HFFc6 (cell line): ENCODE measurements around the gene TNFSF12. TPM values are rescaled to one million over a fixed set of nuclear protein-coding genes. Genes with fewer than 3 reads are reported as not detected.
A peak's percentile ranks its signal among the peaks of the same experiment; 100 is the strongest.

Experiments
- DNase-seq: peaks from one replicate; pipeline ENCODE4 v3.0.0-alpha.2; 2018
- H3K27ac Mint-ChIP-seq: 2 replicates; pipeline ENCODE4 v1.8.0; 2020; ENCODE audit warnings: mild to moderate bottlenecking, mixed read lengths
- H3K27me3 Mint-ChIP-seq: 2 replicates; pipeline ENCODE4 v1.8.0; 2021; ENCODE audit warnings: mild to moderate bottlenecking, moderate library complexity, mixed read lengths; ENCODE audit not compliant: insufficient read depth
- H3K36me3 Mint-ChIP-seq: 2 replicates; pipeline ENCODE4 v1.8.0; 2021; ENCODE audit warnings: low read depth, mixed read lengths
- H3K4me1 Mint-ChIP-seq: 2 replicates; pipeline ENCODE4 v1.8.0; 2020; ENCODE audit warnings: low read depth, mixed read lengths
- H3K4me3 Mint-ChIP-seq: 2 replicates; pipeline ENCODE4 v1.8.0; 2020; ENCODE audit warnings: mild to moderate bottlenecking, moderate library complexity, mixed read lengths
- H3K9me3 Mint-ChIP-seq: 2 replicates; pipeline ENCODE4 v1.8.0; 2020; ENCODE audit warnings: mild to moderate bottlenecking, mixed read lengths
- total RNA-seq, 6 experiments: library from RNA; stranded (reverse); fragmentation: NEBNext Ultra II Directional; extraction: Animal tissue kit (Norgen Biotek cat#: 25700); gene quantifications; 2 replicates in 1 of 6; 3 replicates in 5 of 6; pipeline ENCODE4 v1.2.3, GENCODE V29; 2021
- TF ChIP-seq, protein P1 (sequence below): fragments of 200-600 bp; sonication (generic); IDR thresholded peaks from 2 replicates; pipeline ENCODE4 v1.5.0; 2021; ENCODE audit warnings: antibody characterized with exemption, mild to moderate bottlenecking

Gene TNFSF12
- total RNA-seq, 6 experiments from 2014 or later = 22.0 to 28.3 (median 25.4) TPM

DNA sequence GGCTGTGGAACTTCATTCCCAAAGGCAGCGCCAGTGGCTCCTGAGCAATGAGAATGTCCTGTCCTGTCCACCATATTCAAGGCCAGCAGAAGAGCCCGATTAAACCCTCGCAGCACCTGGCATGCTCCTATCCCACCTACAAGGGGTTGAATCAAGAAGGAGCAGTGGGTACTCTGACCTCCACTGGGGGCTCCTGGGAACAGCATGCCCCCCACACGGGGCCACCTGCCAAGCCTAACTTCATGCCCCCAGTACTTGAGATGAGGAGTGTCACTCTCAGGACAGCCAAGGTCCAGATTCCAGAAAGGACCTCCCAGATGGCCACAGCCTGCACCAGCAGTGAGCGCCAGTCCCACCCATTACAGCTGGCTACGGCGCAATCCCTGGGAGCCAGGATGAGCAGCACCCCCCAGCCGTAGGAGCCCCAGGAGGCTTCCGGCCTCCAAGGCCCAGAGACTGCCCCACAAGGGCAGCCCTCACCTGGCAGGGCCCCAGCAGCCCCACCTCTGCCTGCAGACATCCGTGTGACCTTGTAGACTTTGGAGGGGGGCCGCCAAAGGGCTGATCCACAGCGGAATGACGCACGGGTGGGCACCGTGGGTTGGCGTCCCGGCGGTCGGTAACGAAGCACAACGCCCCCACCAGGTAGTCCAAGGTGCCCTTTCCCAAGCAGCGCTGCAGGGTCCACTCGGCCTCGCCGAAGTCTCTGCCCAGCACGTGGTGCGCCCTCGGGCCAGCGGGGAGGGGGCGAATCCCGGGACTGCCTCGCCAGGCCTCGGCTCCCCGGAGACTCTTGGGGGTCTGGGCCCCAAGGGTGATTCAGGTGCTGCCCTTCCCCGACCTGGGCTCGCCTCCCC is 33.8 kb downstream of the TNFSF12 start:
- H3K9me3 Mint-ChIP-seq = peaks cover 6% of the 10 kb centered on the region
- H3K4me1 Mint-ChIP-seq = peaks cover 88% of the 10 kb centered on the region
- H3K27me3 Mint-ChIP-seq = peaks cover 35% of the 10 kb centered on the region
- peak overlapping the region; percentile 100 for H3K27ac Mint-ChIP-seq
- DNase-seq = no peak
- peak overlapping the region; percentile 44 for H3K4me3 Mint-ChIP-seq
- TF ChIP-seq, protein P1, sequence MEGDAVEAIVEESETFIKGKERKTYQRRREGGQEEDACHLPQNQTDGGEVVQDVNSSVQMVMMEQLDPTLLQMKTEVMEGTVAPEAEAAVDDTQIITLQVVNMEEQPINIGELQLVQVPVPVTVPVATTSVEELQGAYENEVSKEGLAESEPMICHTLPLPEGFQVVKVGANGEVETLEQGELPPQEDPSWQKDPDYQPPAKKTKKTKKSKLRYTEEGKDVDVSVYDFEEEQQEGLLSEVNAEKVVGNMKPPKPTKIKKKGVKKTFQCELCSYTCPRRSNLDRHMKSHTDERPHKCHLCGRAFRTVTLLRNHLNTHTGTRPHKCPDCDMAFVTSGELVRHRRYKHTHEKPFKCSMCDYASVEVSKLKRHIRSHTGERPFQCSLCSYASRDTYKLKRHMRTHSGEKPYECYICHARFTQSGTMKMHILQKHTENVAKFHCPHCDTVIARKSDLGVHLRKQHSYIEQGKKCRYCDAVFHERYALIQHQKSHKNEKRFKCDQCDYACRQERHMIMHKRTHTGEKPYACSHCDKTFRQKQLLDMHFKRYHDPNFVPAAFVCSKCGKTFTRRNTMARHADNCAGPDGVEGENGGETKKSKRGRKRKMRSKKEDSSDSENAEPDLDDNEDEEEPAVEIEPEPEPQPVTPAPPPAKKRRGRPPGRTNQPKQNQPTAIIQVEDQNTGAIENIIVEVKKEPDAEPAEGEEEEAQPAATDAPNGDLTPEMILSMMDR = peak; percentile 17; the same call in 1 of the 2 replicates
- H3K36me3 Mint-ChIP-seq = peaks cover 42% of the 10 kb centered on the region

DNA sequence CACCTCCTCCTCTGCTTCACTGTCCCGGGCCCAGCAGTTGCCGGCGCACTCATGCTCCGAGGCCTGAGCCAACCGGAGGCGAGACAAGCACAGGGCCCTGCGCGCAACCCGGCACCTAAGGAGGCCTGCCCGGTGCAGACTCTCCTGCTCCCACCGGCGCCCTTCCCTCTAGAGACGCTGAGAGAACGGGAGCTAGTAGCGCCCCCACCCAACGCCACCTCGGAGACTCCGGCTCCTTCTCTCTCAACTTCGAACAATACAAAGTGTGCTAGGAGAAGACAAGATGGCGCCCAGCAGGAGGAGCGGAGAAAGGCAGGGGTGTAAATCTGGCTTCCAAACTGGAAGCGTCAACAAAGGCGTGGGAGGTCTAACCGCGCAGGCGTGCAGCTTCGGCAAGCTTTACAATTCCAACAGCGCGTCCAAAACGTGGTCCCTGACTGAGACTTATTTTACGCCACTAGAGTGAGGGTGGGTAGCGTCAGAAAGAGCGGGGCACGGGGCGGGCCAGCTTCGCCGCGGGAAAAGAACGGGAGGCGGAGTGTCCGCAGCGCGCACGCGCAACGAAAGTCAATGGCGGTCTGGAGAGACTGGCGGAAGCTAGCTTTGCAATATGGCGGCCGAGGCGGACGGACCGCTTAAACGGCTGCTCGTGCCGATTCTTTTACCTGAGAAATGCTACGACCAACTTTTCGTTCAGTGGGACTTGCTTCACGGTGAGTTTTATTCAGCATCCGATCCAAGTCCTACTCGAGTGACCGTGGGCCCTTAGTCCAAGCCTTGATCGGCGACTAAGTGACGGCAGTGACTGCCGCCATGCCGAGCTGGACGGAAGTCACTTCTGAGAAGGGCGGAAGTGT is 34.6 kb downstream of the TNFSF12 start, which contains the start of gene MPDU1:
Gene MPDU1 (plus strand): TSS at position 600 of the 857 bp plus-strand sequence. CDS start 11 bp downstream, at position 611.
- DNase-seq = peak; percentile 91
- H3K27me3 Mint-ChIP-seq = peaks cover 30% of the 10 kb centered on the region
- TF ChIP-seq, protein P1 = no peak; the same call in 1 of the 2 replicates
- H3K9me3 Mint-ChIP-seq = peaks cover 6% of the 10 kb centered on the region
- peak within 1 kb of the TSS; percentile 100 for H3K27ac Mint-ChIP-seq
- peaks cover 36% of the 10 kb centered on the region for H3K36me3 Mint-ChIP-seq
- peaks cover 88% of the 10 kb centered on the region for H3K4me1 Mint-ChIP-seq
- H3K4me3 Mint-ChIP-seq = peak within 1 kb of the TSS; percentile 96

DNA sequence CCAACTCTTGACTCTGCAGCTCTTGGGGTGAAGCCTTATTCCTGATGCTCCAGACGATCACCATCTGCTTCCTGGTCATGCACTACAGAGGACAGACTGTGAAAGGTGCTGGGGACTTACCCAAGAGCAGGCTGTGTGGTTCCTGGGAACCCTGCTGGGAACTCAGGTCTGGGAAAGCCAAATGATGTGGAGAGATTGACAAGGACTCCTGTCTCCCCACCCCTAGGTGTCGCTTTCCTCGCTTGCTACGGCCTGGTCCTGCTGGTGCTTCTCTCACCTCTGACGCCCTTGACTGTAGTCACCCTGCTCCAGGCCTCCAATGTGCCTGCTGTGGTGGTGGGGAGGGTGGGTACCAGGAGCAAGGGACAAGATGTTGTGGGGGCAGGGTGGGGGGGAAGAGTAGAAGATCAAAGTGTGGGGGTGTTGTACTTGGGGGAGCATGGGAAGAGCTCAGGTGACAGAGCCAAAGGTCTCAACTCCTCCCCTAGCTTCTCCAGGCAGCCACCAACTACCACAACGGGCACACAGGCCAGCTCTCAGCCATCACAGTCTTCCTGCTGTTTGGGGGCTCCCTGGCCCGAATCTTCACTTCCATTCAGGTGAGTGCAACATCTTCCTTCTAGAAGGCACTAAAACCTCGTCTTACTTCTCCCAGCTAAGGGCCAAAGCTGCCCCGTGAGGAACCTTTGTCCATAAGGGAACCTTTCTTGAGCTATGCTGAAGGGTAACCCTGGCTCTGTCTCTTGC is 38.0 kb downstream of the TNFSF12 start:
- peak overlapping the region; percentile 94 for H3K27ac Mint-ChIP-seq
- peaks cover 77% of the 10 kb centered on the region for H3K4me1 Mint-ChIP-seq
- peaks cover 9% of the 10 kb centered on the region for H3K27me3 Mint-ChIP-seq
- H3K36me3 Mint-ChIP-seq = peaks cover 32% of the 10 kb centered on the region
- H3K9me3 Mint-ChIP-seq = no peaks in the 10 kb centered on the region
- TF ChIP-seq, protein P1 = peak; percentile 49; the same call in 1 of the 2 replicates
- no peak for DNase-seq
- H3K4me3 Mint-ChIP-seq = peak overlapping the region; percentile 75

- Mint-ChIP-seq H3K4me1 (peaks cover 71% of the 10 kb centered on the region), H3K27ac (peak overlapping the region; percentile 94), H3K4me3 (peak overlapping the region; percentile 75), H3K36me3 (peaks cover 26% of the 10 kb centered on the region), H3K9me3 (no peaks in the 10 kb centered on the region), H3K27me3 (peaks cover 9% of the 10 kb centered on the region)
- DNase-seq = peak; percentile 97
- TF ChIP-seq, protein P1 = peak; percentile 36; the same call in 1 of the 2 replicates
These were observed 38.7 kb downstream of the TNFSF12 start for GRCh38 chr17:7587420-7588151.
